Endothelial cell (in vitro differentiated cells): ENCODE data around the gene ATP13A1. TPM values are rescaled to one million over a fixed set of nuclear protein-coding genes. Genes with fewer than 3 reads are reported as not detected.

Experiments used
- DNase-seq: peaks from one replicate; pipeline ENCODE4 v3.0.0; 2021; ENCODE audit warnings: low spot score
- H3K27ac Mint-ChIP-seq: one replicate; pipeline ENCODE4 v1.8.0; 2021; ENCODE audit warnings: mixed read lengths, inconsistent platforms; ENCODE audit not compliant: unreplicated experiment
- H3K27me3 Mint-ChIP-seq: one replicate; pipeline ENCODE4 v1.8.0; 2021; ENCODE audit warnings: mild to moderate bottlenecking, moderate library complexity, mixed read lengths, inconsistent platforms; ENCODE audit not compliant: unreplicated experiment
- H3K36me3 Mint-ChIP-seq: one replicate; pipeline ENCODE4 v1.8.0; 2021; ENCODE audit warnings: mild to moderate bottlenecking, low read depth, mixed read lengths, inconsistent platforms; ENCODE audit not compliant: unreplicated experiment
- H3K4me1 Mint-ChIP-seq: one replicate; pipeline ENCODE4 v1.8.0; 2021; ENCODE audit warnings: mild to moderate bottlenecking, mixed read lengths, inconsistent platforms; ENCODE audit not compliant: unreplicated experiment
- H3K4me3 Mint-ChIP-seq: one replicate; pipeline ENCODE4 v1.8.0; 2021; ENCODE audit warnings: mild to moderate bottlenecking, mixed read lengths, inconsistent platforms; ENCODE audit not compliant: unreplicated experiment
- H3K9me3 Mint-ChIP-seq: one replicate; pipeline ENCODE4 v1.8.0; 2021; ENCODE audit warnings: mixed read lengths, inconsistent platforms; ENCODE audit not compliant: unreplicated experiment
- total RNA-seq: library from RNA; stranded (reverse); fragmentation: NEBNext Ultra II Directional; extraction: Animal tissue kit (Norgen Biotek cat#: 25700); gene quantifications from one replicate; pipeline ENCODE4 v1.2.1, GENCODE V29; 2021; ENCODE audit not compliant: unreplicated experiment
- TF ChIP-seq, protein P1 (sequence below): fragments of 200-600 bp; sonication (generic); IDR thresholded peaks from one replicate; pipeline ENCODE4 v1.5.0; 2021; ENCODE audit warnings: antibody characterized with exemption; ENCODE audit not compliant: unreplicated experiment

ATP13A1 gene
- total RNA-seq, 1 donor from 2014 or later, result 56.7 TPM

DNA sequence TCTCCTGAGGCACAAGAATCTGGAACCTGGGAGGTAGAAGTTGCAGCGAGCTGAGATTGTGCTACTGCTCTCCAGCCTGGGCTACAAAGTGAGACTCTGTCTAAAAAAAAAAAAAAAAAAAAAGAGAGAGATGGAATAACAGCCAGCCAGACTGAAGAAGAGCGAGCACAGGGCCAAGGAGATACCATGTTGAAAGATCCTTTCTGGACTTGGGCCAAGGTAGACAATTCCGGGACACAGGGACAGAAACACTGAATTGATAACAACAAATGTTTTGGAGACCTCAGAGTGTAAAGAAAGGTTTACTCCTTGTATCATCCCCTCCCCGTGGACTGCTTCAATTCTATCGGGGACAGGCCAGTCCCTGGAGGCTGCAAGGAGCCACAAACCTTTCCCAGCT, 40.1 kb downstream of the ATP13A1 start:
- TF ChIP-seq, protein P1, sequence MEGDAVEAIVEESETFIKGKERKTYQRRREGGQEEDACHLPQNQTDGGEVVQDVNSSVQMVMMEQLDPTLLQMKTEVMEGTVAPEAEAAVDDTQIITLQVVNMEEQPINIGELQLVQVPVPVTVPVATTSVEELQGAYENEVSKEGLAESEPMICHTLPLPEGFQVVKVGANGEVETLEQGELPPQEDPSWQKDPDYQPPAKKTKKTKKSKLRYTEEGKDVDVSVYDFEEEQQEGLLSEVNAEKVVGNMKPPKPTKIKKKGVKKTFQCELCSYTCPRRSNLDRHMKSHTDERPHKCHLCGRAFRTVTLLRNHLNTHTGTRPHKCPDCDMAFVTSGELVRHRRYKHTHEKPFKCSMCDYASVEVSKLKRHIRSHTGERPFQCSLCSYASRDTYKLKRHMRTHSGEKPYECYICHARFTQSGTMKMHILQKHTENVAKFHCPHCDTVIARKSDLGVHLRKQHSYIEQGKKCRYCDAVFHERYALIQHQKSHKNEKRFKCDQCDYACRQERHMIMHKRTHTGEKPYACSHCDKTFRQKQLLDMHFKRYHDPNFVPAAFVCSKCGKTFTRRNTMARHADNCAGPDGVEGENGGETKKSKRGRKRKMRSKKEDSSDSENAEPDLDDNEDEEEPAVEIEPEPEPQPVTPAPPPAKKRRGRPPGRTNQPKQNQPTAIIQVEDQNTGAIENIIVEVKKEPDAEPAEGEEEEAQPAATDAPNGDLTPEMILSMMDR, result no peak
- Mint-ChIP-seq H3K9me3 (no peaks in the 10 kb centered on the region), H3K4me1 (peaks cover 5% of the 10 kb centered on the region), H3K27me3 (peaks cover 21% of the 10 kb centered on the region), H3K36me3 (peaks cover 8% of the 10 kb centered on the region), H3K27ac (peak overlapping the region; percentile 9), H3K4me3 (no peak overlapping the region)
- DNase-seq, result no peak

DNA sequence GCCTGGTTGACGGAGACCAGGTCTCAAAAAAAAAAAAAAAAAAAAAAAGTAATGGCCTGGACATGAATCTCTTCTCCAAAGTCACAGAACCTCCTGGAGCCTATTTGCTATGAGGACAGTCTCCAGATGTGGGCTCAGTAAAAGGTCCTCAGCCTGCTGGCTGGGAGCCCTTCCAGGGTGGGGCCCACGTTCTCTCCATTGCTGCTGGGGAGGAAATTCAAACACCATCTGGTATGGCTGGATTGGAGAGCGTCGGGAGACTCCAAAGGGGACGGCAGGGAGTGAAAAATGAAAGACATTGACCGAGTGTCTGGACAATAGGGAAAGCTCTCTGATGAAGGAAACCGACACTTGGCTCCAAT, 43.6 kb downstream of the ATP13A1 start:
- peaks cover 2% of the 10 kb centered on the region for H3K4me1 Mint-ChIP-seq
- TF ChIP-seq, protein P1, result no peak
- no peak overlapping the region for H3K4me3 Mint-ChIP-seq
- peaks cover 10% of the 10 kb centered on the region for H3K36me3 Mint-ChIP-seq
- no peak overlapping the region for H3K27ac Mint-ChIP-seq
- DNase-seq, result no peak
- H3K27me3 Mint-ChIP-seq, result peaks cover 22% of the 10 kb centered on the region
- H3K9me3 Mint-ChIP-seq, result no peaks in the 10 kb centered on the region

DNA sequence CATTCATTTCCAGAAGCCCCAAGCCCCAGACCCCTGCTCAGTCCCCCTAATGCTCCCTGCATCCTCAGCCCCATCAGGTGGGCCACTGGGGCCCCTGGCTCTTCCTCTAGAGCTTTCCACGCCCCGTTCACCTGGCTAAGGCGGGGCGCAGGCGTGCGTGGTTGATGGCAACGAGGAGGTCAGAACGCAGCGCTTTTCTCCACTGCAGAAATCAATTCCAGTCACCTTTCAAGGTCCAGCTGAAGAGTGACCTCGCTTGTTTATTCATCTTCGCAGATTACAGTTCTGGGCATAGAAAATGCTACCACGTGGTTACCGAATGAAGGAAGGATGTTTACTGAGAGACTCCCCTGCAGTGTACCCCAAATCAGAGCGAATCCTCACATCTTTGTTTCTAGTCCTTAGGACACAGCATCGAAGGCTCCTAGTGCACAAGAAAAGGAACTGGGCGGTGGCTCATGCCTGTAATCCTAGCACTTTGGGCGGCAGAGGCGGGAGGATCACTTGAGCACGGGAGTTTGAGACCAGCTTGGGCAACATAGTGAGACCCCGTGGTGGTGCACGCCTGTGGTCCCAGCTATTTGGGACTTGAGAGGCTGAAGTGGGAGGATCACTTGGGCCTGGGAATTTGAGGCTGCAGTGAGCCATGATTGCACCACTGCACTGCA, 44.2 kb downstream of the ATP13A1 start:
- Mint-ChIP-seq H3K36me3 (peaks cover 10% of the 10 kb centered on the region), H3K4me3 (no peak overlapping the region), H3K4me1 (peaks cover 2% of the 10 kb centered on the region), H3K27me3 (peaks cover 22% of the 10 kb centered on the region), H3K27ac (peak overlapping the region; percentile 30), H3K9me3 (no peaks in the 10 kb centered on the region)
- TF ChIP-seq, protein P1, result no peak
- DNase-seq, result no peak

DNA sequence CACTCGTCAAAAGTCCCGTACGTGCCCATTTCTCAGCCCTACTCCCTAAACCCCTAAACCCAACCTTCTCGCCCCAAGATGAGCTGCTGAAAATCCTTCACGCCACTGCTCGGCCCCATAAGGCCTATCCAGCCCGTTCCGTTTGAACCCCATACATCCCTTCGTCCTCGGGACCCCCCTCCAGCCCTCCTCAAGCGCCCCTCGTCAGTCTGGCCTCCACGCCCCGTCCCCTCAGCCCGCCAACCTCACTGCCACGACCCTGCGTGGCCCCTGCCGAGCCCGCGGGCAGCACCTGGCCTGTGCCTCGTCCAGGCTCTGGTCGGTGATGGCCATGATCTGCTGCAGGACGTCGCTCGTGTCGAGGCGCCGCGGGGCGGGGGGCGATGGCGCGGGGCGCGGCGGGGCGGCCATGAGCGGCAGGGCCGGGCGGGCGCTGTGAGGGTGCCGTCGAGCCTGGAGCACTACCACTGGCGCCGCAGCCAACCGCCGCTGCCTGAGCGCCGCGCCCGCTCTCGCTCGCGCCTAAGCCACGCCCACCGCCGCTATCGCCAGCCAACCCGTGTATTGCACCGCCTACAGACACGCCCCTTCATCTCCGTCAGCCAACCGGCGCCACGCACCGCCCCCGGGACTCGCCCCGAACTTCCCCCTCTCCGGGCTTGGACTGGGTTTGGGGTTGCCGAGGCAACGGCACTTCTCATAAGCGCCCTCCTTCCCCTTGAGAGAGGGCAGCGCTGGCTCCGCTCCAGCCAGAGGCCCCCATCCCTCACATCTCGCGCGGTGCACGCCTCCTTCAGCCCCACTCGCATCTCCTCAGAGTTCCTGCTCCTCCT, 45.0 kb downstream of the ATP13A1 start, which contains the start of gene PBX4:
Gene PBX4, minus strand, starts transcription at position 469 of the 833 bp plus-strand sequence. Its CDS starts 58 bp downstream, at position 411.
- Mint-ChIP-seq H3K36me3 (peaks cover 7% of the 10 kb centered on the region), H3K27ac (peak within 1 kb of the TSS; percentile 30), H3K9me3 (no peaks in the 10 kb centered on the region), H3K4me3 (peak within 1 kb of the TSS; percentile 83), H3K27me3 (peaks cover 24% of the 10 kb centered on the region), H3K4me1 (peaks cover 2% of the 10 kb centered on the region)
- TF ChIP-seq, protein P1, result no peak
- peak; percentile 91 for DNase-seq

DNA sequence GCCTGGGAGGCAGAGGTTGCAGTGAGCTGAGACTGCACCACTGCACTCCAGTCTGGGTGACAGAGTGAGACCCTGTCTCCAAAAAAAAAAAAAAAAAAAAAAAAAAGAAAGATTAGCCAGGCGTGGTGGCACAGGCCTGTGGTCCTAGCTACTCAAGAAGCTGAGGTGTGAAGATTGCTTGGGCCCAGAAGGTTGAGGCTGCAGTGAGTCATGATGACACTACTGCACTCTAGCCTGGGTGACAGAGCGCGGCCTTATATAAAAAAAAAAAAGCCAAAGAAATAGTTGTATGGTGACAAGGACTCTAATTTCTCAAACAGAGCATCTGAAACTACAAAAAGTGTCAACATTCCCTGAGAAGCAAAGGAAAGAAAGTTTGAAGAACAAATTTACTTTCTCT, 48.4 kb downstream of the ATP13A1 start:
- Mint-ChIP-seq H3K27me3 (peaks cover 22% of the 10 kb centered on the region), H3K9me3 (no peaks in the 10 kb centered on the region), H3K4me1 (peaks cover 2% of the 10 kb centered on the region), H3K4me3 (no peak overlapping the region), H3K27ac (no peak overlapping the region), H3K36me3 (peaks cover 7% of the 10 kb centered on the region)
- TF ChIP-seq, protein P1, result no peak
- no peak for DNase-seq
